KMS-11 (cell line): ENCODE results near the gene ABHD16B.

Experiments
- H2AFZ ChIP-seq: fragments of 200-600 bp; sonication (generic); 2 replicates; pipeline ENCODE4 v1.6.1; 2016; ENCODE audit warnings: antibody characterized with exemption, mixed run types, low read depth
- H3K27ac ChIP-seq: fragments of 200-600 bp; sonication (generic); 2 replicates; pipeline ENCODE4 v1.6.1; 2016; ENCODE audit warnings: mild to moderate bottlenecking, mixed run types
- H3K27me3 ChIP-seq: fragments of 200-600 bp; sonication (generic); 2 replicates; pipeline ENCODE4 v1.6.1; 2017; ENCODE audit warnings: mild to moderate bottlenecking, low read depth, mixed run types, moderate library complexity; ENCODE audit not compliant: insufficient read depth
- H3K36me3 ChIP-seq: fragments of 200-600 bp; sonication (generic); 2 replicates; pipeline ENCODE4 v1.6.1; 2017; ENCODE audit warnings: mild to moderate bottlenecking, mixed run types; ENCODE audit not compliant: insufficient read depth
- H3K4me1 ChIP-seq: fragments of 200-600 bp; sonication (generic); 2 replicates; pipeline ENCODE4 v1.6.1; 2016; ENCODE audit warnings: mild to moderate bottlenecking, low read depth, mixed run types; ENCODE audit not compliant: poor library complexity, severe bottlenecking
- H3K4me2 ChIP-seq: fragments of 200-600 bp; sonication (generic); 2 replicates; pipeline ENCODE4 v1.7.0; 2016; ENCODE audit warnings: mild to moderate bottlenecking, mixed run types
- H3K4me3 ChIP-seq: fragments of 200-600 bp; sonication (generic); IDR thresholded peaks from 2 replicates; pipeline ENCODE4 v1.6.1; 2017; ENCODE audit warnings: low read depth, low read length, mixed read lengths; ENCODE audit not compliant: insufficient read depth
- H3K79me2 ChIP-seq: fragments of 200-600 bp; sonication (generic); 2 replicates; pipeline ENCODE4 v1.6.1; 2016; ENCODE audit warnings: low read depth, mixed run types; ENCODE audit not compliant: insufficient read depth
- H3K9ac ChIP-seq: fragments of 200-600 bp; sonication (generic); 2 replicates; pipeline ENCODE4 v1.6.1; 2016; ENCODE audit warnings: mild to moderate bottlenecking, mixed run types
- H4K20me1 ChIP-seq: fragments of 200-600 bp; sonication (generic); 2 replicates; pipeline ENCODE4 v1.6.1; 2016; ENCODE audit warnings: mild to moderate bottlenecking, mixed run types; ENCODE audit not compliant: insufficient read depth
- TF ChIP-seq, protein P1 (sequence below): fragments of 200-600 bp; sonication (generic); conservative IDR thresholded peaks from 2 replicates; pipeline ENCODE4 v1.6.1; 2017; ENCODE audit warnings: low read depth, mild to moderate bottlenecking, antibody characterized with exemption, low read length, moderate library complexity, mixed read lengths

The ABHD16B gene

DNA sequence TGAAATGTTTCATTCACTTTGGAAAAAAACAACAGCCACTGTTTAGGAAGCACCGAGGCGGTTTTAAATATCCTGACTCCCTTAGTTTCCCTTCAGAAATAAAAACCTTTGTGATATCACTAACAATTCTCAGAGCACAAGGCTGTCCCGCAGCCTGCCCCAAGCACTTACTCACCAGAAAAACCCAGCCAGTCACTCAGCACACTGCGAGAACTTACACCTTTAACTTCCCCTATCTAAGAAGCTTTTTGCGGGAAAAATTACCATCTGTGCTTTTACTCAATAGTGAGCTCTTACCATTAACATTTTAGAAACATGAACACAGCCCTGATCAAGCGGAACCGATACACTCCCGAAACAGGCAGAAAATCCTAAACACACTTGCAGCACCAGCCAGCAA is 39.5 kb upstream of the ABHD16B start:
- TF ChIP-seq, protein P1, sequence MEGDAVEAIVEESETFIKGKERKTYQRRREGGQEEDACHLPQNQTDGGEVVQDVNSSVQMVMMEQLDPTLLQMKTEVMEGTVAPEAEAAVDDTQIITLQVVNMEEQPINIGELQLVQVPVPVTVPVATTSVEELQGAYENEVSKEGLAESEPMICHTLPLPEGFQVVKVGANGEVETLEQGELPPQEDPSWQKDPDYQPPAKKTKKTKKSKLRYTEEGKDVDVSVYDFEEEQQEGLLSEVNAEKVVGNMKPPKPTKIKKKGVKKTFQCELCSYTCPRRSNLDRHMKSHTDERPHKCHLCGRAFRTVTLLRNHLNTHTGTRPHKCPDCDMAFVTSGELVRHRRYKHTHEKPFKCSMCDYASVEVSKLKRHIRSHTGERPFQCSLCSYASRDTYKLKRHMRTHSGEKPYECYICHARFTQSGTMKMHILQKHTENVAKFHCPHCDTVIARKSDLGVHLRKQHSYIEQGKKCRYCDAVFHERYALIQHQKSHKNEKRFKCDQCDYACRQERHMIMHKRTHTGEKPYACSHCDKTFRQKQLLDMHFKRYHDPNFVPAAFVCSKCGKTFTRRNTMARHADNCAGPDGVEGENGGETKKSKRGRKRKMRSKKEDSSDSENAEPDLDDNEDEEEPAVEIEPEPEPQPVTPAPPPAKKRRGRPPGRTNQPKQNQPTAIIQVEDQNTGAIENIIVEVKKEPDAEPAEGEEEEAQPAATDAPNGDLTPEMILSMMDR = no peak
- Histone ChIP-seq H3K4me2 (no peak overlapping the region), H2AFZ (no peak overlapping the region), H3K36me3 (no peaks in the 10 kb centered on the region), H3K27ac (no peak overlapping the region), H4K20me1 (no peaks in the 10 kb centered on the region), H3K9ac (no peak overlapping the region), H3K4me1 (no peaks in the 10 kb centered on the region), H3K4me3 (no peak overlapping the region), H3K79me2 (no peaks in the 10 kb centered on the region), H3K27me3 (peaks cover 95% of the 10 kb centered on the region)

DNA sequence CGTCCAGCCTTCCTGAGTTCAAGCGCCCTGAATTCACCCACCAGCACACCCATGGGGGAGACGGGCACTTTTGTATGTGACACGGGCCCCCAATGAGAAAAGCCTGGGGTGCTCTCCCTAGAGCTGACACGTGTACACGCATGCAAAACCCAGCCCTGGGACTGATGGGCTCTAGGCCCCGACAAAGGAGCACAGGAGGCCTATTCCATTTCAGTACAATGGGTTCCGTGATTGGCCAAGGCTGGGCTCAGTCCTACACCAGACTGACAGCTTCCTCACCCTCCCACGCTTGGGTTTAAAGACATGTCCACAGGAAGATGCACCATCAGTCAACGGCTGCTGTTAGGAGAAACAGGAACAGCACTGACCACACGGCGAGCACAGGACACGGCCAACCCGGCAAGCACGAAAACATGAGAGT is 39.0 kb upstream of the ABHD16B start:
- Histone ChIP-seq H2AFZ (no peak overlapping the region), H3K27ac (no peak overlapping the region), H3K4me3 (no peak overlapping the region), H3K36me3 (no peaks in the 10 kb centered on the region), H3K4me2 (no peak overlapping the region), H3K27me3 (peaks cover 93% of the 10 kb centered on the region), H3K4me1 (no peaks in the 10 kb centered on the region), H4K20me1 (no peaks in the 10 kb centered on the region), H3K9ac (no peak overlapping the region), H3K79me2 (no peaks in the 10 kb centered on the region)
- TF ChIP-seq, protein P1 = no peak

DNA sequence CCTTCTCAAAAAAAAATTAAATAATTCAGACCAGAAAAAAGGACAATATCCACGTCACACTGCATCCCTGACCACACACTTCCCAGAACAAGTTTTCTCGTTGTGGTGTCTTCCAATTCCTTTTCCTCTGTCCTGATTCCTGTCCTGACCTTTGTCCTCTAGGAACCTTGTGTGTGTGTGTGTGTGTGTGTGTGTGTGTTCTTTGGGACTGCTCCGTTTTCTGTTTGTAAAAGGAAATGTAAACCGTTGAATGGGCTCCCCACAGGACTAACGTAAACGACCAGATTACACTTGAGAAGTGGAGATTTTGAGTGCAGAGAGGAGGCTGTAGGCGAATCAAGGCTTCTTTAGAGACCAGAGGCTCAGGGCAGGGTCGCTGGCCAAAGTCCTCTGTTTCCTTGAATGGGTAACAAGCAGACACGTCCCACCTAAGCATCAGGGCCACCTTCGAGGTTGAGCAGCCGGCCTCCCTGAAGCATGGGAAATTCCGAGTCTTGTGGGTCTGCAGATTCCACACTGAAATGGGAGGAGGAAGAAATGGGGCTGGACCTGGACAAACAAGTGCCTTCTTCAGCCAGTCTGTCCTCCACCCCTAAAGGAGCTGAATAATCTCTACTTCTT is 37.5 kb upstream of the ABHD16B start:
- H4K20me1 ChIP-seq = no peaks in the 10 kb centered on the region
- TF ChIP-seq, protein P1 = no peak

DNA sequence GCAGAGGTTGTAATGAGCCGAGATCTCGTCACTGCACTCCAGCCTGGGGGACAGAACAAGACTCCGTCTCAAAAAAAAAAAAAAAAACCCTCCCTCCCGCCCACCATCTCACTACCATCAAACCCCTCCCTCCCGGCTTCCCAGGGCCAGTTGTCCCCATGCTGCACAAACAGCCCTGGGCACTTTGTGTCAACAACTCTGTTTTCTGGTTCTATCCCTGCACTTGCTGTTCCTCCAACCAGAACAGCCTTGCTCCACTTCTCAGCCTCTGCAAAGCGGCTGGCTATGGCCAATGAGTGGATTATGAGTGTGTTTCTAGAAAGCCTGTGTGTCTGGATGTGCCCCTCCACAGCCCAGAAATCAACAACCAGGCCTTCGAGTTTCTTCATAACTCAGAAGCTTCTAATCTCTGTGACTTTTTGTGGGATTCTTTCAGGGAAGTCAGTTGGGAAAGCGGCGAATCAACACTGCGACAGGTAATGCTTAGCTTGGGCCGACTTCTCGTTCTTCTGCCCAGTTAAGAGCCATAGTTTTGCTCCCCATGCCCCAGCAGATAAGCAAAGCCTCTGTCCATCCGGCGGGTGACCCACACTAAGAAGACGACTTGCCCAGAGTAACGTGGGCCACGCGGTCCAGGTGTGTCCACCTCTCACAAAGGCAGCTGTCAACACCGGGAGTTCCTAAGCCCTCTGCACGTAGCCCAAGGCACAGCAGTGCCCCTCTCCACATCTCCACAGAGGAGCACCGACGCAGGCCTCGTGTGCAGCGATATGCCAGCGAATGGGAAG is 35.8 kb upstream of the ABHD16B start:
- no peak overlapping the region for H3K9ac ChIP-seq
- peaks cover 91% of the 10 kb centered on the region for H3K27me3 ChIP-seq
- H2AFZ ChIP-seq = no peak overlapping the region
- H4K20me1 ChIP-seq = no peaks in the 10 kb centered on the region
- H3K4me3 ChIP-seq = no peak overlapping the region
- H3K4me1 ChIP-seq = no peaks in the 10 kb centered on the region
- TF ChIP-seq, protein P1 = no peak
- no peaks in the 10 kb centered on the region for H3K36me3 ChIP-seq
- no peaks in the 10 kb centered on the region for H3K79me2 ChIP-seq
- no peak overlapping the region for H3K27ac ChIP-seq
- no peak overlapping the region for H3K4me2 ChIP-seq

More for the DNA sequence above, 37.5 kb upstream of the ABHD16B start:
- Histone ChIP-seq H2AFZ (no peak overlapping the region), H3K4me2 (no peak overlapping the region), H3K9ac (no peak overlapping the region), H3K79me2 (no peaks in the 10 kb centered on the region), H3K36me3 (no peaks in the 10 kb centered on the region), H3K4me3 (no peak overlapping the region), H3K27ac (no peak overlapping the region), H3K27me3 (peaks cover 92% of the 10 kb centered on the region), H3K4me1 (no peaks in the 10 kb centered on the region)
